ENCODE data around the gene C7orf25. TPM values are rescaled to one million over a fixed set of nuclear protein-coding genes. Genes with fewer than 3 reads are reported as not detected.

C7orf25 gene
- total and polyA plus RNA-seq, 12 donors, result 2.6 to 10.4 (median 7.1) TPM

DNA sequence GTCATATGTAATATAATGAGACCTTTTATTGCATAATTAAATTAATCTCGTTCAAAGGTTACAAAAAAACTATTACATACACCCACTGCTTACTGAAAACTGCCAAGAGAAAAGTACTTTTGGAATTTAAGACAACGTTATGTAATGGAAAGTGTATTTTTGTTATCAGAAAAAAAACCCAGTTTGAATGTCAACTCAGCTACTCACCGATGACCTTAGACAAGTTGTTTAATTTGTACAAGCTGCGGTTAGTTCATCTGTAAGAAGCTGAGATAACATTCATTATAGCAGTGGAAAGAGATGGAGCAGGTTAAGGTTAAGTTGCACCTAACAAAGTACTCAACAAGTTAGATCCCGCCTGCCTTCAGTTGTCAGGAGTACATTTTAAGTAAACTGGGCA is 19.0 kb upstream of the C7orf25 start:
- no peak for DNase-seq
- H3K9me3 ChIP-seq (replicated peaks in 1 of 3), result no peaks in the 10 kb centered on the region
- peaks cover 20 to 47% of the 10 kb centered on the region in 2 donors for H3K4me1 ChIP-seq (replicated peaks in 1 of 2)
- TF ChIP-seq, protein P1, sequence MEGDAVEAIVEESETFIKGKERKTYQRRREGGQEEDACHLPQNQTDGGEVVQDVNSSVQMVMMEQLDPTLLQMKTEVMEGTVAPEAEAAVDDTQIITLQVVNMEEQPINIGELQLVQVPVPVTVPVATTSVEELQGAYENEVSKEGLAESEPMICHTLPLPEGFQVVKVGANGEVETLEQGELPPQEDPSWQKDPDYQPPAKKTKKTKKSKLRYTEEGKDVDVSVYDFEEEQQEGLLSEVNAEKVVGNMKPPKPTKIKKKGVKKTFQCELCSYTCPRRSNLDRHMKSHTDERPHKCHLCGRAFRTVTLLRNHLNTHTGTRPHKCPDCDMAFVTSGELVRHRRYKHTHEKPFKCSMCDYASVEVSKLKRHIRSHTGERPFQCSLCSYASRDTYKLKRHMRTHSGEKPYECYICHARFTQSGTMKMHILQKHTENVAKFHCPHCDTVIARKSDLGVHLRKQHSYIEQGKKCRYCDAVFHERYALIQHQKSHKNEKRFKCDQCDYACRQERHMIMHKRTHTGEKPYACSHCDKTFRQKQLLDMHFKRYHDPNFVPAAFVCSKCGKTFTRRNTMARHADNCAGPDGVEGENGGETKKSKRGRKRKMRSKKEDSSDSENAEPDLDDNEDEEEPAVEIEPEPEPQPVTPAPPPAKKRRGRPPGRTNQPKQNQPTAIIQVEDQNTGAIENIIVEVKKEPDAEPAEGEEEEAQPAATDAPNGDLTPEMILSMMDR (IDR thresholded peaks at IDR 0.05), result no peak
- TF ChIP-seq POLR2A (IDR thresholded peaks at IDR 0.05), result peak in 1 of 2 donors; percentile 34
- H3K36me3 ChIP-seq (replicated peaks in 1 of 2), result peaks cover 0 to 23% of the 10 kb centered on the region in 2 donors
- H3K27me3 ChIP-seq, result no peaks in the 10 kb centered on the region
- peak overlapping the region in 2 of 4 donors; percentile 75 to 86 for H3K4me3 ChIP-seq
- 10 to 12% (median 11%) methylated on average over 5 of the region's 5 CpGs for WGBS, 4 donors
- intact Hi-C loops (cut with DNase I), result no loop called here
- peak overlapping the region in 3 of 5 donors; percentile 53 to 86 (median 85) for H3K27ac ChIP-seq

DNA sequence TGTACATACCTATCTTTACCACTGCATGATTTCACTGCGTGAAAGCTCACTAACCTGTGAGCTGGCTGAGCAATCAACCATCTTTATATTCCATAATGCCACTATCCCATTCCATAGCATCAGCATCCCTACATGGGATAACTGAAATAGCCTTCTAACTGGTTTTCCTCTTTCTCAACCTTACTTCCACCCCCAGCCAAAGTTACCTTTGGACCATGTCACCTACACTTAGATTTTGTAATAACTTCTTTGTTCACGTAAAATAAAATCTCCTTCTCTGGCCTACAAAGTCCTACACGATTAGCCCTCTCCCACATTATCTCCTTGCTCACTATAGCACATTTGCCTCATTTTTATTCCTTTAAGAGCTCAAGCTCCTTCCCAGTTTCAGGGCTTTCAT is 17.6 kb upstream of the C7orf25 start:
- Histone ChIP-seq H3K4me3 (no peak overlapping the region), H3K36me3 (replicated peaks in 1 of 2) (peaks cover 0 to 28% of the 10 kb centered on the region in 2 donors), H3K4me1 (replicated peaks in 1 of 2) (peaks cover 20 to 43% of the 10 kb centered on the region in 2 donors), H3K9me3 (replicated peaks in 1 of 3) (no peaks in the 10 kb centered on the region), H3K27me3 (no peaks in the 10 kb centered on the region), H3K27ac (no peak overlapping the region)
- TF ChIP-seq, protein P1 (IDR thresholded peaks at IDR 0.05), result no peak
- TF ChIP-seq POLR2A (IDR thresholded peaks at IDR 0.05), result no peak
- 57 to 73% (median 65%) methylated on average over 3 of the region's 3 CpGs for WGBS, 4 donors
- no peak for DNase-seq
- intact Hi-C loops (cut with DNase I), result no loop called here

DNA sequence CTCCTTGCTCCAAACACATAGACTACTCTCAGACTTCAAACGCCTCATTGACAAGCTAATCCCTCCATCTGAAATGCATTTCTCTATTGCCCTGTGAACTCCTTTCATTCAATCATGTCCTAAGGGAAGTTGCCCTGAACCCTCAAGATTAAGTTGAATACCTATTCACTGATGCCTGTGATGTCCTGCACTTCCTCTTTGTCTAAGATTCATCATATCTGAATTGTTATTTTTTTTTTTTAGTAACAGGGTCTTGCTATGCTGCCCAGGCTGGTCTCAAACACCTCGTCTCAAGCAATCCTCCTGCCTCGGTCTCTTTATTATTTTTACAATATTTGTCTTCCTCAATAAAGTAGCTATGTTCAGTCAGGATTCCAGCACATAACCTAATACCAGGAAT is 16.9 kb upstream of the C7orf25 start:
- no peaks in the 10 kb centered on the region for H3K9me3 ChIP-seq (replicated peaks in 1 of 3)
- 62 to 81% (median 70%) methylated on average over 3 of the region's 3 CpGs for WGBS, 4 donors
- intact Hi-C loops (cut with DNase I), result no loop called here
- TF ChIP-seq, protein P1 (IDR thresholded peaks at IDR 0.05), result no peak
- TF ChIP-seq POLR2A (IDR thresholded peaks at IDR 0.05), result no peak
- H3K4me1 ChIP-seq (replicated peaks in 1 of 2), result peaks cover 20 to 38% of the 10 kb centered on the region in 2 donors
- H3K4me3 ChIP-seq, result no peak overlapping the region
- peaks cover 0 to 35% of the 10 kb centered on the region in 2 donors for H3K36me3 ChIP-seq (replicated peaks in 1 of 2)
- no peak overlapping the region for H3K27ac ChIP-seq
- H3K27me3 ChIP-seq, result no peaks in the 10 kb centered on the region
- DNase-seq, result no peak

DNA sequence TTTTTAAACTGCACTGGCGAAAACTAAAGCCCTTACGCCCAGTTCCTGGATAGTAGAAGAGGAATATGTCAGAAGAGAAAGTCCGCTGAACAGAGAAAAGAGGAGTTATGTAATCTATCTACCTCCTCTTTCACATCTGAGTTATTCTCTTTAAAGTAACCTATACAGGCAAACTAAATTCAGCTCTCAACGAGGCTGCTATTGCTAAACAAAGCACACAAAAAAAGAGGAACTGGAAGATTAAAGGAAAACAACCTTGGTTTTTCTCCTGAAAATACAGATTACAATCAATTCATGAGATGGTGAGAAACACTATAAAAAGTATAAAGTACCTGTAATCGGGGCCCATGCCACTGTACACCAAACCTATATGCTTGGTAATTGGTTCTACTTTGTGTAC is 14.3 kb upstream of the C7orf25 start:
- Histone ChIP-seq H3K27me3 (no peaks in the 10 kb centered on the region), H3K4me1 (replicated peaks in 1 of 2) (peaks cover 11 to 32% of the 10 kb centered on the region in 2 donors), H3K4me3 (no peak overlapping the region), H3K36me3 (replicated peaks in 1 of 2) (peaks cover 0 to 60% of the 10 kb centered on the region in 2 donors), H3K9me3 (replicated peaks in 1 of 3) (no peaks in the 10 kb centered on the region), H3K27ac (no peak overlapping the region)
- TF ChIP-seq POLR2A (IDR thresholded peaks at IDR 0.05), result no peak
- TF ChIP-seq, protein P1 (IDR thresholded peaks at IDR 0.05), result no peak
- intact Hi-C loops (cut with DNase I), result no loop called here
- WGBS, 4 donors, result 74 to 82% (median 78%) methylated on average over 5 of the region's 5 CpGs
- no peak for DNase-seq
